Renal cortex interstitium (tissue), 11 donors: ENCODE measurements around the gene EVC2. TPM values are rescaled to one million over a fixed set of nuclear protein-coding genes. Genes with fewer than 3 reads are reported as not detected.
A peak's percentile ranks its signal among the peaks of the same experiment; 100 is the strongest.
"Not testable (repeated sequence)": the region's sequence is repeated elsewhere in the genome, so short reads cannot be mapped to it uniquely, and the experiment has no call there.

ENCODE experiments used
- DNase-seq, 11 donors: peaks; one replicate each; pipeline ENCODE4 v3.0.0-alpha.2; 2013; ENCODE audit warnings: low read depth in 9 of 11, low spot score in 4 of 11; ENCODE audit errors: extremely low read depth in 1 of 11
- polyA plus RNA-seq, 3 donors: library from polyadenylated mRNA; unstranded; fragments of 120-200 nt; gene quantifications; one replicate each; pipeline ENCODE4 v1.2.1, GENCODE V29; 2013; ENCODE audit not compliant: insufficient read length in 3 of 3

EVC2 gene
- polyA plus RNA-seq, 3 donors, result 8.7 to 9.4 (median 9.2) TPM

DNA sequence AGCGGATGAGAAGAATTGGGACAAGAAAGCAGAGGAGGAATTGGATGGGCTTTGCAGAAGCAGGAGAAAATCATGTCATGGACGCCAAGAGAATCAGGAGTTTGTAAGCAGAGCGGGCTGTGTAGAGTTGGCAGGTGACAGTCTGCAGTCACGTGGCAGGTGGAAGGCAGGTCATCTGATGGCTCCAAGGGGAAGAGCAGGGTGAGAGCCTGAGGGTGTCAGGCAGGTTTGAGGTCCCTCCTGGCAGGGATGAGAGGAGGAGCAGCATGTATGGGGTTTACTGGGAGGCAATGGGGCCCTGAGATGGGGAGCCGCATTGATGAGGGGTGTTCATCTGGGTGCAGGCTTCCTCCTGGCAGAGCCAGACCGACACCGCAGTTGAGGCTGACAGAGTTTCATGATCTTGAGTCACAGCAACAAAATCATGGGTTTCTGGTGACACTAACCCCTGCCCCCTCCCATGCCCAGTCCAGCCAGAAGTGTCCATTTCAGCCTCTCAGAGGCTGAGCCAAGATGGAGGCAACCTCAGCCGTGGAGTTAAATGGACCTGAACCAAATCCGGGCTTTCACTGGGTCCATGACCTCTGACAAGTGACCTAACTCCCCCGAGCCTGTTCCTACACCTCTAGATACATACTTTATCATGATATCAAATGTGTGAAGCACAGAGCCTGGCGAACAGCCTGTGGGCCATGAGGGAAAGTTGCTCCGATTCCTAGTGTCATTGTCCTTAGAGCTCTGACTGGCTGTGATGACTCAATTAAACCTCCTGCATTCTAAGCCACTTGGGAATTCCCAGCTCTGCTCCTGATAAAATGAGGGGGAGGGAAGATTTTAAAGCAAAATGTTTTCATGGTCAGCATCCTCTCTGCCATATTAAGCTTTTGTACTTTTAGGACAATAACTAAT lies 38.7 kb upstream of the EVC2 start:
- no peak for DNase-seq

DNA sequence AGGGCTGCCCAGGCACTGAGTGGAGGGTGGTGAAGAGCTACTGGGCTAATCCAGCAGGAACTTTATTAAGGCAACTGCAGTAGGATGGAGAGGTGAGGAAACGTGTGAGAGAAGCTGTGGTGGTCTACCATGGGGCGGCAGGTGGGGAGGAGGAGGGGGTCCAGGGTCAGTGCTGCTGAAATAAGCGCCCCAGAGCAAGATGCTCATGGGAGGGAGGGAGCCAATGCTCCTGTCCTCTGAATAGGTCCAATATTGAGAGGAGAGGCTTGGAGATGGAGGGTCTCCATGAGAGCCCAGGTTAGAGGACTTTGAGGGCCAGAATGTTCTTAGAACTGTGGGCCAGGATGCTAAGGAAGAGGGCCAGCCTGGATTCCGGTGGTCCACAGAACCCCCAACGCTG lies 37.9 kb upstream of the EVC2 start:
- DNase-seq, result no peak

DNA sequence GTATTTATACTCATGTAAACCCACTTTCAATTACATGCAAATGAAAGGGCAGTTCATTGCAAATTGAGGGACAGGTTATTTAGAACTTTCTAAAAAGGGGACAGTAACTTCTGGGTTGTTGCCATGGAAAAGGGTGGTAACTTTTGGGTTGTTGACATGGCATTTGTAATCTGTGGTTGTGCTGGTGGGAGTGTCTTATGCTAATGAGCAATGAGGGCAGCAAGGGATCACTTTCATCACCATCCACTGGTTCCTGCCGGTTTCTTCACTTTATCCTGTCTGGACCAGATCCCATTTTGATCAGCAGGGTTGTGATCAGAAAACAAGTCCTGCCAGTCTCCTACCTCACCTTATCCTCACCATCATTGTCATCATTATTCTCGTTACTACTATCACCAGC lies 34.6 kb upstream of the EVC2 start:
- DNase-seq, result no peak

DNA sequence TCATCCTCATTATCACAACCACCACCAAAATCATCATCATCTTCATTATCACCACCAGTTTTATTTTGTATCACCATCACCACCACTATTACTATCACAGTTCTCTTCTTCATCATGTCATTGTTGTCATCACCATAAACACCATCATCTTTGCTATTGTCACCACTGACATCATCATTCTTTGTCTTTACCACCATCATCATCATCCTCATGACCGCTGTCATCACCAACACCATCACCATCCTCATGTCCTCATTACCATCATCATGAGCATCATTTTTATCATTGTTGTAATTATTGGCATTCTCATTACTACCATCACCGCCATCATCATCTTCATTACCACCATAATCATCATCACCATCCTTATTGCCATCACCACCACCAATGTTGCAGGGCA lies 34.0 kb upstream of the EVC2 start:
- no peak for DNase-seq

DNA sequence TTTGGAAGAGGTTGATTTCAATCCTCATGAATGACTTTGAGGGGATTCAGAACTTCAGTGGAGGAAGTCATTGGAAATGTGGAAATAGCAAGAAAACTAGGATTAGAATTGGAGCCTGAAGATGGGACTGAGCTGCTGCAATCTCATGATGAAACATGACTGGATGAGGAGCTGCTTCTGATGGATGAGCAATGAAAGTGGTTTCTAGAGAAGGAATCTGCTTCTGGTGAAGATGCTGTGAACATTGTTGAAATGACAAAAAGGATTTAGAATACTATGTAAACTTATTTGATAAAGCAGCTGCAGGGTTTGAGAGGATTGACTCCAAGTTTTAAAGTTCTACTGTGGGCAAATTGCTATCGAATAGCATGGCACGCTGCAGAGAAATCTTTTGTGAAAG lies 29.7 kb upstream of the EVC2 start:
- DNase-seq, result no peak

DNA sequence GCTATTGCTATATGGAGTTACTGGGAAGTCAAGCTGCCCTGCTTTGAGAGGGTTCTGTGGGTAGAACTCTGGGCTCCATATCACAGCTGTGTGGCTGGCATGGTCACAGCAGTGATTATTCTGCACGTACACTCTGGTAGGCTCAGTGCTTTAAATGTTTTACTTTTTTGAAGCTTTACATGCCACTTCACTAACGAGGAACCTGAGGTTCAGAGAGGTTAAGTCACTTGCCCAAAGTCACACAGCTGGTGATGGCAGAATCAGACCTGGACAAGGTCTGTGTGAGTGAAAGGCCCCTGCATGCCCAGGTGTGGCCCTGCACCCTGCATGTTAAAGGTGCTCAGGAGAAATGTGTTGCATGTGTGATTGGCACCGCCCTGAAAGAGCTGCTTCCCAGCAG lies 27.1 kb upstream of the EVC2 start:
- DNase-seq, result no peak

DNA sequence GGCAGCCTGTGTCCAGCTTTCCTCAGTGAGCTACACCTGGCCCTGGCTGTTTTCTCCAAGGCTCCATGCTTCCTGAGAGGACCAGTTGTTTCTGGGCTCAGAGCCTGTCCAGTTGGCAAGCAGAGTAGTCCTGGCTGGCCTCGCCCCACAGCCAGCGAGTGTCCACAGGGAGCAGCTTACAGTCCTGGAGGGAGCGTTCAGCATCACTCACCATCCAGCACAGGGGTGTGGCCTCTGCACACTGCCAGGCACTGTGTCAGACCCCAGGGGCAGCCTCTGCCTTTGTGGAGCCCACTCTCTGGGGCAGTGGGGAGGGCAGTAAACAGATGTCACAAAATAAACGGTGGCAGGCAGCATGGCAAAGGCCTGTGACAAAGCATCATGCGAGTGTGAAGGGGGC lies 26.5 kb upstream of the EVC2 start:
- no peak for DNase-seq

DNA sequence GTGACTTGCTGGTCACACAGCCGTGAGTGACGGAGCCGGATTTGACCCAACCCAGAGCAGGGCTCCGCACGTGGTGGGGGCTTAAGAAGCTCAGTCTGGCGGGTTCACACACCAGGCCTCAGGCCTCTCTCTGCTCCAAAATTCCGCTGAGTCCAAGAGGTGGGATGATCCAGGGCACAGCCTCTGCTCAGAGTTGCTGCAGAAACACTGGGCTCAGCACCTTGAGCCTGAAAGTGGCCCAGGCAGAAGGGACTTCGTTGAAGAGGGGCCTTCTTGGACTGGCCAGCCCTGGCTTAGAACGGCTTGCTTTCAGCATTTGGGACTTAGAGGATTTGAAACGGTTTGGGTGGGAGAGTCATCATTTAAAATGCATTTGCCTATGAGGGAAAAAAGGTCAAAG lies 23.8 kb upstream of the EVC2 start:
- no peak for DNase-seq

DNA sequence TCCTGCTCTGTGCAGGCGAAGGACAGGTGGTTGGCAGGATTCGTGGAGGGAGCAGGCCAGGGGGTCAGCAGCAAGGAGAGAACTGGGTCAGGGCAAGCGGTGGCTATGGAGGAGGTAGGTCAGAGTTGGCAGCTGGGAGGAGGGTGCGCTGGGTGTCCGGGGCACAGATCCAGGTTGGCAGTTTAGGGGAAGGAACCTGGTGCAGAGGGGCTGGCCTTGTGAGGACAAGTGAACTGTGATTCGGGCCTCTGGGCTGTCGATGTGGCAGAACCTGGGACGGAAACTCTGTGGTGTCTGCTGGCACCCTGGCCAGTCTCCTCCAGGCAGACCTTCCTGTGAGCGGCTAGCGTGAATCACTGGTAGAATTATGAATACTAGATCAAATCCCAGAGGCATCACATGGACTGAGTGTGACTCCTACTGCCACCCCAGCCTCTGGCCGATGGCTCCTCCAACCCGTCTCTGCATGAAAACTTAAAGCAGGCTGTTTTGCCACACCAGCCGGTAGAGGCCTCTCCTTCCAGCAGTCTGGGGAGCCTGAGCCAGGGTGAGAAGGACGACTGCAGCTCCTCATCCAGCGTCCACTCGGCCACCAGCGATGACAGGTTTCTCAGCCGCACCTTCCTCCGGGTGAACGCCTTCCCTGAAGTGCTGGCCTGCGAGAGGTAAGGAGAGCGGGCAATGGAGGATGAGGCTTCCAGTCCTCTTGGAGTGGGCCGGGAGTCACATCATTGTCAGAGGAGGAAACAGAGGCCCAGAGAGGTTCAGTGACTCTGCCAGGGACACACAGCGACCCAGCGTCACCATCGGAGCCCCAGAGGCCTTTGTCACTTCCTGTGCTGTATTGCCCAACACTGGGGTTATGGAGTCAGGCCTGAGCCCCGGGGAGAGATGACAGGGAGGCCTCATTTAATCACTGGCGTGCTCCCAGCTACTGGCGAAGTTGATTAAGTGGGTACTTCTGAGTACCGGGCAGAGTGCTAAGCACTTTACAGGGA lies 22.9 kb upstream of the EVC2 start:
- DNase-seq, result no peak

DNA sequence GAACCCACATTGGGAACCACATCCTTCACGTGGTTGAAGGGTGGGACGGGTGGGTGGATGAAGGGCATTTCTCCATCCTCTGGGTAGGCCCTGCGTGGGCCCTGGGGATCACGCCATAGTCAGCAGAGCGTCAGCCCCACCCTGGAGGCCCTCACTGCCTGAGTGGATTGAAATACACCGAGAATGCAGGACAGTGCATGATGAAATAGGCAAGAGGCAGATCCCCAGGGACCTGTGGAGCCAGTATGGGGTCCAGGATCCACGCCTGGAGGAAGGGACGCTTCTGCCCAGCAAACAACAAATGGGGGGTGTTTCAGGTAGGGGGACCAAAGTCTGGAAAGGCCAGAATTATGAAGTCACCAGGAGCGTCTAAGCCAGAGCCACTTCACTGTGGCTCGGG lies 22.1 kb upstream of the EVC2 start:
- DNase-seq, result no peak

DNA sequence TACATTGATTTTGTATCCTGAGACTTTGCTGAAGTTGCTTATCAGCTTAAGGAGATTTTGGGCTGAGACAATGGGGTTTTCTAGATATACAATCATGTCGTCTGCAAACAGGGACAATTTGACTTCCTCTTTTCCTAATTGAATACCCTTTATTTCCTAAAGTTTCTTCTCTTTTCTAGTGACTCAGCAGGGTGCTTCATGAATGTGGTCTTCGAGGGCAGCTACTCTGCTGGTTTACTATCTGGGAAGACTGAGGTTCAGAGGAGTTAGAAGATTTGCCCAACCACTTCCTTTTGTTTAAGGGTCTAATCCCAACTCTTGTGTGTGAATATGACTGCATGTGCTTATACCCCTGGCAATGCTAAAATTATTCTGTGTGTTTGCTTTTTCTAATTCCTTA lies 20.1 kb upstream of the EVC2 start:
- not testable (repeated sequence) for DNase-seq

DNA sequence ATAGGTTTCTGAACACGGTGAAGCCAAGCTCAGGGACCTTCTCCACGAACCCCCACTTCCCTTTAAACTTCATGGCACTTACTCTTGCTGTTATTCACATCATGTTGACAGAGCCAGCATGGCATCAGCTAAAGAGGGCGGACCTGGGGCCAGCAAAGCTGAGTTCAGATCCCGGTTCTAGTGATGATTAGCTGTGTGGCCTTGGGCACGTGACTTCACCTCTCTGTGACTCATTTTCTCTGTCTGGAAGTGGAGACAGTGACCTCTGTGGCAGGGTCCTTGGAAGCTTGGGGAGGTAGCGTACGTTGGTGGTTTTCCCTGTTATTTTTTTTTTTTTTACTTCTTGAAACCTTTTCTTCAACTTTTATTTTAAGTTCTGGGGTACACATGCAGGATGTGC lies 16.0 kb upstream of the EVC2 start:
- DNase-seq, result no peak

DNA sequence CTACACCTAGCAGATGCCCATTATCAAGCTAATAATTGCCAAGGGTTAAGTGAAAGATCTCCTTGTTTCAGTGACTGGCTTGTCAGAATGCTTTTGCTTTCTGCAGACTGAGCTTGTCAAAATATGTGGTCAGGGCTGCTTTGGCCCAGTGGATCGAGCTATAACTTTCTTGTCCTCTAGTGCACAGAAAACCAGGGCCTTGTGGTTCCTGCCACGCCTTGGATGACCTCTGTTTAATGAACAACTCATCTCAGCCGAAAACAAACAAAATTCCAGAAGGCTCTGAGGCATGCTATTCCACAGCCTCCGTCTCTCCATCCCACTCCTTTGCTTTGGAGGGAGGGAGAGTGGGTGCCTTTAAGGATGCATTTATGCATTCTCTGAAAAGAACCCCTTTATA lies 14.0 kb upstream of the EVC2 start:
- DNase-seq, result peak in 5 of 11 donors; percentile 59 to 79 (median 69)

DNA sequence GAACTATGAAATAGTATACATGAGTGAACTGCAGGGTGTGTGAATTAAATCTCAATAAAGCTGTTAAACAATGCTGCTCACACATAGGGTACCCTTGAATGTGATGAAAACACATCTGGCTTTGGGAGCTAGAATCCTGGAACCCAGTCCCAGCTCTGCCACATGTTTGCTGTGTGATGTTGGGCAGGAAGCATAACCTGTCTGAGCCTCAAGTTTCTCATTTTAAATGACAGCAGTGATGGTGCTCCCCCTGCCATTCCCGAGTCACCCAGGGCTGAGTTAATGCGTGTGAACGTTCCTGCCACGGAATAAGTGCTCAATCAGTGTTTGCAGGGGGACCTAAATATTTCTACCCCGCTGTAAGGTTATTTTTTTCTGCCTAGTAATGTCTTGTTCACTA lies 13.6 kb upstream of the EVC2 start:
- DNase-seq, result no peak

DNA sequence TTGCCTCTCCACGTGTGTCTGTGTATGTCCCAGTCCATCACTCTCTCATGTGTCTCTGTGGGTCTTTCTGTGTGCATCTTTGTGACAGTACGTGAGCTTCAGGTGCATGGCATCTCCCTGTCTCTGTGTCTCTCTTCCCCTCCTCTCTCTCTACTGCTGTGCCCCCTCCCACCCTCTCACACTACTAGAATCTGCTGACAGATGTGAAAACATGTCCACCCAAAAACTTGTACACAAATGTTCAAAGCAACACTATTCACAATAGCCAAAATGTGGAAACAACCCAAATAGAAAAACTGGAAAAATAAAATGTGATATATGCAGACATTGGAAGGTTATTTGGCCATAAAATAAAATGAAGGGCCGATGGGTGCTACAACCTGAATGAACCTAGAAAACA lies 12.6 kb upstream of the EVC2 start:
- DNase-seq, result no peak

DNA sequence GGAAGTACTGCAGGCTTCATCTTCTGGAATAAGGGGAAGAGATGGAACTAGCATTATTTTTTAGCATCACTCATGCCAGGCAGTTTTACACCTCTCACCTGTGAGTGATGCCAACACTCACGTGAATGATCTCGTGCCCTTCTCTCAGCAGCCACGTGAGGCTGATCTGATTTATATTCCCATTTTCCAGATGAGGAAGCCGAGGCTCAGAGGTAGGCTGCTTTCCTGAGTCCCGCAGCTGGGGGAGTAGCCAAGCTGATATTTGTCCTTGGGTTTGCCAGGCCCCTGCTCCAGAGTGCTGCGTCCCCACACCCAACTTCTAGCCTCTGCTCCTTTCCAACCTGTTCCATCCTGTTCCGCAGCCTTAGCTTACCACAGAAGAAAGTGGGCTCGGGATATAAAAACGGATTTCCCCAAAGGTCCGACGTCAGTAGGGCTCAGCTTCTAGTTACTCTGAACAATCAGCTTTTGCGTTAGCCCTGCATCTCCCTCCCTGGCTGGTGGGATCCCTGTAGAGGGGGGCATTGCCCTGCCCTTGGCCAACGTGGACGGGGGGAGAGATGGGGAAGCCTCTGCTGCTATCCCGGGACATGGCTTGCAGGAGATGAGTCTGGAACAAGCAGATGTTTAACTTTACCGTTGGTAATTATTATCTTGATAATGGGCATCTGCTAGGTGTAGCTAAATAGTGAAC lies 11.9 kb upstream of the EVC2 start:
- no peak for DNase-seq

DNA sequence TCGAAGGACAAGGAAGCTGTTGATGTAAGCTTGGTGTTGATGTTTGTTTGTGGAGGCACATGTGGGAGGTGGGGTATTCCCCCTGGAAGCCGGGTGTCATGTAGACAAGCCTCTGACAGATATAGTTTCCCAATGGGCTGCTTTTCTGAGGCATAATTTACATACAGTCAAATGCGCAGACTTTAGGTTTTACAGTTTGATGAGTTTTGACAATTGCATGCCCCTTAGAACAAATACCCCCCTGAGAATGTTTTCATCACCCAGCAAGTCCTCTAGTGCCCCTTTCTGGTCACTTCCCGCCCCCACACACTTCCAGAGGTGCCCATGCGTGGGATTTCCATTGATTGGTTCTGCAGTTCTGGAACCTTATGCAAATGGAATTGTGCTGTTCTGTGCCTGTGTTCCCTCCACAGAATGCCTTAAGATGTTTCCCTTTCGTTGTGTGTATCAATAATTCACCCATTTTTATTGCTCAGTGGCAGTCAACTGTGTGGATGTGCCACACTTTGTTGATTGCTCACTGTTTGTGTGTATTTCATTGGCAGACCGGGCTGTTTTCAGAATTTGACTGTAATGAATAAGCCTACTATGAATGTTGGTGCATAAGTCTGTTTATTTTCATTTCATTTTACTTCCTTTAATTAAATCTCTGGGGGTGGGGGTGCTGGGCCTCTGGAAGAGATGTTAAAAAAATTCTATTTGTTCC lies 11.1 kb upstream of the EVC2 start:
- no peak for DNase-seq

DNA sequence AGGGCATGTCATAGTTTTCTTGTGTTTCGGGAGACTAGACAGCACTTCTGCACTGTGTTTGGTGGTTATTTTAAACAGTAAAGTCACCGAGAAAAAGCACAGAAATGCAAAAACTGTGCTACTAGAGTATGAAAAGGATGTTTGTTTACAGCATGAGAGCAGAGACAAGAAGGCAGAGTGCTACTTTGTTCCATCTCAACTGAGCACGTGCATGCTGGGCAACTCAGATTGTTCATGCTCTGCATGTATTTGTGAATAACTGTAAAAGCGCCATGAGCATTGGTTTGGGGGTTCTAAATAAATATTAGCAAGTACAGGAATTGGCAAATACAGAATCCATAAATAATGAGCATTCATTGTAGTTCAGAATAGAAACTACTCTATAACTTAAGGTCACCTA lies 10.1 kb upstream of the EVC2 start:
- DNase-seq, result no peak
